Trophoblast cell (in vitro differentiated cells and primary cell): Measurements from ENCODE around the gene MOB3A.
"Not testable (repeated sequence)": the region's sequence is repeated elsewhere in the genome, so short reads cannot be mapped to it uniquely, and the experiment has no call there.

Experiments used
- DNase-seq, 2 donors: peaks; one replicate each; pipeline ENCODE4 v3.0.0-alpha.2; 2016
- H2AFZ ChIP-seq: 2 replicates; pipeline ENCODE4 v1.6.1; 2013; ENCODE audit warnings: low read length, moderate library complexity, mild to moderate bottlenecking; ENCODE audit not compliant: insufficient read depth, poor library complexity
- H2AK5ac ChIP-seq: 2 replicates; pipeline ENCODE4 v1.6.1; 2013; ENCODE audit warnings: mild to moderate bottlenecking, low read length
- H2BK120ac ChIP-seq: 2 replicates; pipeline ENCODE4 v1.6.1; 2013; ENCODE audit warnings: low read length, mild to moderate bottlenecking, moderate library complexity; ENCODE audit not compliant: insufficient read depth, poor library complexity
- H2BK12ac ChIP-seq: 2 replicates; pipeline ENCODE4 v1.6.1; 2013; ENCODE audit warnings: mild to moderate bottlenecking, low read length, moderate library complexity
- H2BK5ac ChIP-seq: 2 replicates; pipeline ENCODE4 v1.6.1; 2013; ENCODE audit warnings: low read length, low read depth, moderate library complexity, mild to moderate bottlenecking; ENCODE audit not compliant: poor library complexity
- H3K14ac ChIP-seq: 2 replicates; pipeline ENCODE4 v1.6.1; 2013; ENCODE audit warnings: mild to moderate bottlenecking, low read length
- H3K18ac ChIP-seq: 2 replicates; pipeline ENCODE4 v1.6.1; 2013; ENCODE audit warnings: mild to moderate bottlenecking, low read length
- H3K23ac ChIP-seq: 2 replicates; pipeline ENCODE4 v1.6.1; 2013; ENCODE audit warnings: low read length
- H3K27ac ChIP-seq: 2 replicates; pipeline ENCODE4 v1.5.1; 2013; ENCODE audit warnings: low read depth, mild to moderate bottlenecking, inconsistent platforms, low read length, moderate library complexity
- H3K27me3 ChIP-seq: 2 replicates; pipeline ENCODE4 v1.6.1; 2013; ENCODE audit warnings: inconsistent platforms, mild to moderate bottlenecking, low read length, moderate library complexity; ENCODE audit not compliant: insufficient read depth
- H3K36me3 ChIP-seq, 2 experiments: 1 replicate in 1 of 2; 2 replicates in 1 of 2; pipeline ENCODE4 v1.6.1; 2013; ENCODE audit warnings: low read length in 2 of 2, mild to moderate bottlenecking in 2 of 2, moderate library complexity in 1 of 2; ENCODE audit not compliant: insufficient read depth in 2 of 2, control insufficient read depth in 1 of 2
- H3K4ac ChIP-seq: 2 replicates; pipeline ENCODE4 v1.6.1; 2013; ENCODE audit warnings: low read depth, mild to moderate bottlenecking, low read length, moderate library complexity
- H3K4me1 ChIP-seq, 2 experiments: 1 replicate in 1 of 2; 2 replicates in 1 of 2; pipeline ENCODE4 v1.6.1; 2013; ENCODE audit warnings: low read length in 2 of 2, mild to moderate bottlenecking in 2 of 2, moderate library complexity in 1 of 2; ENCODE audit not compliant: insufficient read depth in 2 of 2, control insufficient read depth in 1 of 2
- H3K4me2 ChIP-seq: 2 replicates; pipeline ENCODE4 v1.6.1; 2013; ENCODE audit warnings: inconsistent platforms, mild to moderate bottlenecking, low read length, moderate library complexity
- H3K4me3 ChIP-seq: 2 replicates; pipeline ENCODE4 v1.5.1; 2013; ENCODE audit warnings: mild to moderate bottlenecking, low read depth, low read length, inconsistent platforms
- H3K79me1 ChIP-seq: one replicate; pipeline ENCODE4 v1.6.1; 2013; ENCODE audit warnings: low read length
- H3K79me2 ChIP-seq: 2 replicates; pipeline ENCODE4 v1.6.1; 2013; ENCODE audit warnings: low read length, mild to moderate bottlenecking; ENCODE audit not compliant: control insufficient read depth, insufficient read depth, poor library complexity
- H3K9ac ChIP-seq: 2 replicates; pipeline ENCODE4 v1.6.1; 2013; ENCODE audit warnings: mild to moderate bottlenecking, low read length
- H3K9me3 ChIP-seq: 2 replicates; pipeline ENCODE4 v1.6.1; 2013; ENCODE audit warnings: low read depth, mild to moderate bottlenecking, control low read depth, inconsistent platforms, low read length; ENCODE audit not compliant: insufficient read depth
- H4K12ac ChIP-seq: 2 replicates; pipeline ENCODE4 v1.6.1; 2013; ENCODE audit warnings: low read depth, mild to moderate bottlenecking, low read length, moderate library complexity
- H4K8ac ChIP-seq: 2 replicates; pipeline ENCODE4 v1.6.1; 2013; ENCODE audit warnings: low read depth, mild to moderate bottlenecking, low read length, moderate library complexity
- H4K91ac ChIP-seq: one replicate; pipeline ENCODE4 v1.6.1; 2013; ENCODE audit warnings: low read depth, mild to moderate bottlenecking, low read length, moderate library complexity
- WGBS: extraction: QIAGEN DNeasy Blood & Tissue Kit; methylation state at CpG from one replicate; pipeline ENCODE4 v1.1.7; 2013; ENCODE audit warnings: missing lambda C conversion rate; ENCODE audit not compliant: insufficient read length, insufficient coverage; ENCODE audit errors: extremely low coverage; 5-methylcytosine and 5-hydroxymethylcytosine counted together

MOB3A gene

DNA sequence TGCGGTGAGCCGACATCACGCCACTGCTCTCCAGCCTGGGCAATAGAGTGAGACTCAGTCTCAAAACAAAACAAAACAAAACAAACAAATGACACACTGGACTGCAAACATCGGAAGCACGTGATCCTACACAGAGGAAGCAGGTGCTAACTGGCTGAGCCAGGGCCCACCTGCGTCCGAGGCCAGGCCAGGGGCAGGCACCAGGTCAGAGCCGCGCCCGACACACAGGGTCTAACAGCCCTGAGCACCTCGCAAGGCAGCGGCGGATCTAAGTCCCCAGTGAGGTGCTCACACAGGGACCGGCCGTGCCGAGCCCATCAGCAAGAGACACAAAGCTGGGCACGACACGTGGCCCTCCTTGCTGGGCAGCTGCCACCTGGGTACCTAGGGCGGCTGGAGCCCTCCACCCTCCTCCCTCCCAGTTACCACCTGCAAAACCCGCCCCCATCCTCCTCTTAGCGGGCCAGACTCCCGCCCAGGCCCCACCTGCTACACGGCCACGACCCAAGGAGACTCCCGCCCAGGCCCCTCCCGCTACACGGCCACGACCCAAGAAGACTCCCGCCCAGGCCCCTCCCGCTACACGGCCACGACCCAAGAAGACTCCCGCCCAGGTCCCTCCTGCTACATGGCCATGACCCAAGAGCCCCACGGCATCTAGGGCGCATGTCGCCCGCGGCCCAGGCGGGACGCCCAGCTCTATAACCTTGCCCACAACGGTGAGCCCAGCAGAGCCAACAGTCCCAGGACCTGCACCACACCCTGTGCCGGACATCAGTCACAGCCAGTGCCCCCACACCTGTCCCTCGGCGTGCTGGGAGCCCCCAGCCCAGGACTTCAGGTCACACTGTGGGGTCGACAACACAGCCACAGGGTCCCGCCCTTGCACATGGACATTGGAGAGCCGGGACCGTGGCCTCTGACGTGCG lies 39.6 kb upstream of the MOB3A start:
- H3K79me2 ChIP-seq: peaks cover 6% of the 10 kb centered on the region
- no peak overlapping the region for H2AFZ ChIP-seq
- H2BK5ac ChIP-seq: no peak overlapping the region
- H2BK12ac ChIP-seq: no peak overlapping the region
- H3K18ac ChIP-seq: no peak overlapping the region
- no peak overlapping the region for H3K4ac ChIP-seq
- peaks cover 72 to 74% of the 10 kb centered on the region in 2 experiments for H3K36me3 ChIP-seq
- no peak overlapping the region for H4K8ac ChIP-seq
- H3K4me1 ChIP-seq: no peaks in the 10 kb centered on the region
- H4K91ac ChIP-seq: no peak overlapping the region
- no peak overlapping the region for H3K23ac ChIP-seq
- DNase-seq: no peak
- WGBS: no CpG with 5 or more reads among the region's 50 CpGs
- no peak overlapping the region for H4K12ac ChIP-seq
- no peak overlapping the region for H3K4me3 ChIP-seq
- H2BK120ac ChIP-seq: no peak overlapping the region
- no peak overlapping the region for H3K27ac ChIP-seq
- H3K9me3 ChIP-seq: peaks cover 1% of the 10 kb centered on the region
- no peak overlapping the region for H2AK5ac ChIP-seq
- H3K4me2 ChIP-seq: no peak overlapping the region
- no peak overlapping the region for H3K14ac ChIP-seq
- H3K9ac ChIP-seq: no peak overlapping the region
- no peaks in the 10 kb centered on the region for H3K27me3 ChIP-seq
- no peaks in the 10 kb centered on the region for H3K79me1 ChIP-seq

DNA sequence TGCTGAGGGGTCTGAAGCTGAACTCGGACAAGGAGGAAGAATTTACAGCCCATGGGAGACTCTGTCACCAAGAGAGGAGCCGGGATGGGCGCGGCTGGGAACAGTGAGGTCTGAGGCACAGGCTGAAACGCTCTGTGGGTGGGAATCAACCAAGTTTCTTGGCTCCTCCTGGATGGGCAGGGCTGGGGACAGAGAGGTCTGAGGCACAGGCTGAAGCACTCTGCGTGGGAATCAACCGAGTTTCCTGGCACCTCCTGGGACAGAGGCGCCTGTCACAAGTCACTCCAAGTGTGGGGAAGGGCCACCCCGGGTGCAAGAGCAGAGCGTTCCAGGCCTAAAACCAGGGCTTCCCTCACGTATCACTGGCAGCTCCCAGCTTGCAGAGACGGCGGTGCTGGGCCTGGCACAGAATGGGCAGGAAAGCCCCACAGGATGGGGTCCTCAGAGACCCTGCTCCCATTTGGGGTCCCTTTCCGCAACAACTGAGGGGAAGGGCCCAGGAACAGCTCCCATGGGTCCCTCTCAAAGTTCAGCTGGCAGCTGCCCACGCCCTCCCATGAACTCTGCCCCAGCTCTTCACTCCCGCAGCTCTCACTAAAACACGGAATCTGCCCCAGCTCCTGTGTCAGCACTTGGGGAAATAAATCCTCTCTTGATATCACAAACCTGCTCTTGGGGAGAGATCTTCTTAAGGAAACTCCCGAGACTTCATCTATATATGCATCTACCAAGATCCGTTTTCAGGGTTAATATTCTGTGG lies 36.8 kb upstream of the MOB3A start:
- no peaks in the 10 kb centered on the region for H3K79me2 ChIP-seq
- H3K18ac ChIP-seq: no peak overlapping the region
- H2BK12ac ChIP-seq: no peak overlapping the region
- H3K9me3 ChIP-seq: peaks cover 8% of the 10 kb centered on the region
- no peak overlapping the region for H4K8ac ChIP-seq
- no peak overlapping the region for H3K14ac ChIP-seq
- H2AK5ac ChIP-seq: no peak overlapping the region
- H3K36me3 ChIP-seq: peaks cover 72 to 74% of the 10 kb centered on the region in 2 experiments
- H4K12ac ChIP-seq: no peak overlapping the region
- H2AFZ ChIP-seq: no peak overlapping the region
- H4K91ac ChIP-seq: no peak overlapping the region
- no CpG with 5 or more reads among the region's 19 CpGs for WGBS
- H3K79me1 ChIP-seq: no peaks in the 10 kb centered on the region
- H3K4me3 ChIP-seq: no peak overlapping the region
- H2BK120ac ChIP-seq: no peak overlapping the region
- no peak overlapping the region for H3K4me2 ChIP-seq
- no peak overlapping the region for H3K27ac ChIP-seq
- H3K4me1 ChIP-seq: no peaks in the 10 kb centered on the region
- H3K23ac ChIP-seq: no peak overlapping the region
- no peak overlapping the region for H2BK5ac ChIP-seq
- peak overlapping the region; percentile 41 for H3K4ac ChIP-seq
- no peak overlapping the region for H3K9ac ChIP-seq
- no peaks in the 10 kb centered on the region for H3K27me3 ChIP-seq
- no peak for DNase-seq

GRCh38 chr19:2132191-2132590 lies 36.1 kb upstream of the MOB3A start:
- H3K4me2 ChIP-seq: no peak overlapping the region
- H3K23ac ChIP-seq: no peak overlapping the region
- no peak overlapping the region for H3K9ac ChIP-seq
- no peaks in the 10 kb centered on the region for H3K4me1 ChIP-seq
- no peak for DNase-seq
- no CpG with 5 or more reads among the region's 14 CpGs for WGBS
- H3K27ac ChIP-seq: no peak overlapping the region
- no peak overlapping the region for H3K18ac ChIP-seq
- H3K79me2 ChIP-seq: no peaks in the 10 kb centered on the region
- no peak overlapping the region for H2BK12ac ChIP-seq
- peaks cover 73 to 75% of the 10 kb centered on the region in 2 experiments for H3K36me3 ChIP-seq
- H4K8ac ChIP-seq: no peak overlapping the region
- no peak overlapping the region for H3K4me3 ChIP-seq
- H3K14ac ChIP-seq: no peak overlapping the region
- H4K91ac ChIP-seq: no peak overlapping the region
- no peak overlapping the region for H2AFZ ChIP-seq
- no peak overlapping the region for H2AK5ac ChIP-seq
- H2BK120ac ChIP-seq: no peak overlapping the region
- no peaks in the 10 kb centered on the region for H3K79me1 ChIP-seq
- no peaks in the 10 kb centered on the region for H3K27me3 ChIP-seq
- no peak overlapping the region for H2BK5ac ChIP-seq
- peak overlapping the region; percentile 41 for H3K4ac ChIP-seq
- H4K12ac ChIP-seq: no peak overlapping the region
- peaks cover 8% of the 10 kb centered on the region for H3K9me3 ChIP-seq

DNA sequence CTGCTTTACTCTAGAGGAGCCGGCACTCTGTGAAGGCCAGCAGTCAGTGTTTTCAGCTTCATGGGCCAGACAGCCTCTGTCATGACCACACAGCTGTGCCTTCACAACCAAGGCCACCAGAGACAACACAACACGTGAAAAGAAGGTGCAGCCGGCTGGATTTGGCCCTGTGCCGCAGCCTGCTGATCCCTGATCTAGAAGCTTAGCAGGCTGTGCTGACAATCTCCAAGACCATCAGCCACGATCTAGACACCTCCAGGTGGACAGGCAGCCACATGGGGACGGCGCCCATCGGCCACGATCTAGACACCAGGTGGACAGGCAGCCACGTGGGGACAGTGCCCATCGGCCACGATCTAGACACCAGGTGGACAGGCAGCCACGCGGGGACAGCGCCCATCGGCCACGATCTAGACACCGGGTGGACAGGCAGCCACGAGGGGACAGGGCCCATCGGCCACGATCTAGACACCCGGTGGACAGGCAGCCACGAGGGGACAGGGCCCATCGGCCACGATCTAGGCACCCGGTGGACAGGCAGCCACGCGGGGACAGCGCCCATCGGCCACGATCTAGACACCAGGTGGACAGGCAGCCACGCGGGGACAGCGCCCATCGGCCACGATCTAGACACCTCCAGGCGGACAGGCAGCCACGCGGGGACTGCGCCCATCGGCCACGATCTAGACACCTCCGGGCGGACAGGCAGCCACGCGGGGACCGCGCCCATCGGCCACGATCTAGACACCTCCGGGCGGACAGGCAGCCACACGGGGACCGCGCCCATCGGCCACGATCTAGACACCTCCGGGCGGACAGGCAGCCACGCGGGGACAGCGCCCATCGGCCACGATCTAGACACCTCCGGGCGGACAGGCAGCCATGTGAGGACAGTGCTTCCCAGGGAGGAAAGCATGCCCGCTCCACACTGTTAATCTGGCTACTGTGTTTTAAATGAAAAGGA lies 35.2 kb upstream of the MOB3A start:
- H2AFZ ChIP-seq, H3K4me3 ChIP-seq, H2BK120ac ChIP-seq, H3K4me1 ChIP-seq, H2AK5ac ChIP-seq, H3K4me2 ChIP-seq, H3K23ac ChIP-seq, H3K9me3 ChIP-seq, H3K79me2 ChIP-seq, H4K12ac ChIP-seq, H4K8ac ChIP-seq, H3K4ac ChIP-seq, H3K27ac ChIP-seq, H3K14ac ChIP-seq, H3K9ac ChIP-seq, H3K27me3 ChIP-seq, H3K18ac ChIP-seq, H3K79me1 ChIP-seq, H2BK5ac ChIP-seq, H2BK12ac ChIP-seq, H4K91ac ChIP-seq, DNase-seq: not testable (repeated sequence)
- WGBS: no CpG with 5 or more reads among the region's 67 CpGs
- H3K36me3 ChIP-seq: peaks cover 72 to 73% of the 10 kb centered on the region in 2 experiments
